ENCODE measurements around the gene PDE4D.
A peak's percentile ranks its signal among the peaks of the same experiment; 100 is the strongest.
"Not testable (repeated sequence)": the region's sequence is repeated elsewhere in the genome, so short reads cannot be mapped to it uniquely, and the experiment has no call there.

Gene PDE4D

DNA sequence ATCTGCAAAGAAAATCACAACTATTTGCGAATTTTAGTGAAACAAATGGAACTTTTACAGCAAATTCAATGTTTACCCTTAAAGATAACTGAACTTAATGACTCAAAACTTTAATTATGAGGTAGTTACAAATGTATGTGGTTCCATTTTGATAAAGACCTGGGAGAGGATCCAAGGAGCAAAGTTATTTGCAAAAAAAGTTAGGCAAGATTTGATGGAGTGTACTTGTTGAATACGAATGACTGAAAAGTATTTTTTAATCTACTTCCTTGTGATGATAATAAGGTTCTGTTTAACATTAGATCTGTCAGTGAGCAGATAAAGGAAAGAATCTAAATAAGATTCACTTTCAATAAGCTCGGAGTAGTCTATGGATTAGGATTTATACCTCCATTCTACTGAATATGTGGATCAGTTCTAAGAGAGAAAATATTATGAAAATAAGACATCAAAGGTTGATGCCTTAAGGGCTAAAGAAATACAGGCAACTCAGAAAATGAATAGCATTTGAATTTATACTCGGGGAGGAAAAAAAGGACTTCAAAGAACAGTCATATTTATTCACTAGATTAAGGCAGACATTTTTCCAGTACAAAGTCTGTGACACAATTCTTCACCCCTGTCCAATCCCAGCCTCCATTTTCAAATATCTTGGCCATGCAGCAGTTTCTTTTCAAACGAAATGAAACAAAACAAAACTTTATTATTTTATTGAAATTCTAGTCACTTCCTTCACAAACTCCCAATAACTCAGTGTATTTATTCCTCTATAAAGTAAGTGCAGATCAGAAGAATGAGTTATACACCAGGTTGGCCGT is 199.8 kb downstream of the PDE4D start:
- DNase-seq, result no peak

DNA sequence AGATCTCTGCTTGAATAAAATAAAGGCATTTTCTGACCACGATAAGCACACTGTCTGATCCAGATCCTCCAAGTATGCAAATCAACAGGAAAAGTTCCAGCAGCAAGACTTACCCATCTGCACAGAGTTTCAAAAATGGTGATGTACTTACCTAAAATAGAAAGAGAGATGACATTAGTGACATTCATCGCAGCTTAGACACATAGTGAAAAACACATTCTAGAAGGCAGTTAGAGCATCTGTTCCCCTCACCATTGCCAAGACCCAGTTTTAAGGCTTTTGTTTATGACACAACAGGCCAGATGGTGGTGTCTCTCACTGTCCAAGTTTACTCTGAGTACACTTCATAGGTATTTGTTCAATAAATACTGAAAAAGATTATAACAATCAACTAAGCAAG is 207.7 kb downstream of the PDE4D start:
- no peak for DNase-seq

DNA sequence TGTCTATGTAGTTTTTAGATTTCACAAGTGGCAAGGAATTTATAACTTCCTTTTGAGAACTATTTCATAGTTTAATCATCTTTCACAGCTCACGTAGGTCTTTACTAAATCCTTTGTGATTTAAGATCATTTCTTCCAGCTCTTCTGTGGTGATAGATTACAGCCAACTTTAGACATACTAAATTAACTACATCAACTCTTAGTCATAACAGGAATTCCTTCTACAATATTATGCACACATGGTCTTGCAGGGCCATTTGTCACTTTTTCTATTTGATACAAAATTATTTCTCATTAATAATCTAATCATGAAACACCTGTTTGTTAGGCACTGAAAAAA is 208.4 kb downstream of the PDE4D start:
- DNase-seq, result no peak

DNA sequence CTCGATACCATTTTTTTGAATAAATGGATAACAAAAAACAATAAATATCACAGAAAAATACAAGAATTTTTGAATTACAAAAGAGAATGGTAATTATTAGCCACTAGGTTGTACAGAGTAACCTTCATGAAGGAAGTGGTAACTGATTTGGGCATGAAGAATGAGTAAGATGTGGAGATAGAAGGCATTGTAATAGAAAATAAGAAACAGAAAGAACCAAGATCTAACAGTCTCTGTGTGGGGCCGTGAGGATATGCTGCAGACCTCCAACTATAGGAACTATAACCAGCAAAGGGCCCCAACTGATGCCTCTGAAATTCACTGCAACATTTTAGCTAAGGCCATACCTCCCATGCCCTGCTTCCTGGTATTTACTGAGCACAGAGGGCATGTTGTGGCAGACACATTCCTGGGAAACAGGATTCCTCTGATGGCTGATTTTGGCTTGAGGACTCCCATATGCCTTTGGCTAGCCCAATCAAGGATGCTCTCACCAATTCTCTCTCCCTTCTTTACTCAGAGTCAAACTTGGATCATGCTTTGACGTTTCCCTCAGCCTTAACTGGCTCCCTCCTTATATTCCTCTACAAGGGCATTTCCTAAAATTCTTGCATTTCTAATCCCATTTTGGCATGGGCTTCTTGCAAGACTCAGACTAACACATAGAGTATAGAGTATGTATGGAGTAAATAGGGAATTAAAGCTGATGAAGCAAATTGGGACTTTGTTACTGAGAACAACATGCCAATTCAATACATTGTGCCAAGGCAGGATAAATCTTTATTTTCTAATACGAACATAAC is 208.9 kb downstream of the PDE4D start:
- no peak for DNase-seq

DNA sequence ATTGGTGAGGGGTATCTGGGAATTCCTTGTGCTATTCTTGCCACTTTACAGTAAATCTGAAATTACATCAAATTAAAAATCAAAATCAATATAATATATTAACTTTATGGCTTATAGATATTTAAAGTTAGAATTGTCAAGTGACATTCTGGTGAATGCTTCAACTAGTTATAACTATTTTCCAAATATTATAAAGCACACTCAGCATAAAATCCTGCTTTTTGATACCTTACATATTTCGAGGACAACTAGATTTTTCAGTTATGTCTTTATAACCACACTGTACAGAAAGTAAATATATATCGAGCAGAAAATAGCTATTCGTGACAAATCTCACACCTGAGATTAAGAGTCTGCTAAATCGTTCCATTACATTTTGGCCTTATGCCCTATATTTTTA is 210.2 kb downstream of the PDE4D start:
- no peak for DNase-seq

DNA sequence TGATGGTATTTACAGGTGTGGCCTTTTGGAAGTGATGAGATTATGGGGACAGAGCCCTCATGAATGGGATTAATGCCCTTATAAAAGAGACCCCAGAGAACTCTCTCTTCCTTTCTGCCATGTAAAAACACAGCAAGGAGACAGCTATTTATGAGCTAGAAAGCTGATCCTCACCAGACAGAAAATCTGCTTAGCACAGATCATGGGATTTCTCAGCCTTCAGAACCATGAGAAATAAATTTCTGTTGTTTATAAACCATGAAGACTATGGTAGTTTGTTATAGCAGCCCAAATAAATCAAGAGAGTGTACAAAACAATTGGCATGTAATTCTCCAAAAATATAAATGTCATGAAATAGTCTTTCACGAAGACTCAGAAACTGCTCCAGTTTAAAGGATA is 211.0 kb downstream of the PDE4D start:
- no peak for DNase-seq

DNA sequence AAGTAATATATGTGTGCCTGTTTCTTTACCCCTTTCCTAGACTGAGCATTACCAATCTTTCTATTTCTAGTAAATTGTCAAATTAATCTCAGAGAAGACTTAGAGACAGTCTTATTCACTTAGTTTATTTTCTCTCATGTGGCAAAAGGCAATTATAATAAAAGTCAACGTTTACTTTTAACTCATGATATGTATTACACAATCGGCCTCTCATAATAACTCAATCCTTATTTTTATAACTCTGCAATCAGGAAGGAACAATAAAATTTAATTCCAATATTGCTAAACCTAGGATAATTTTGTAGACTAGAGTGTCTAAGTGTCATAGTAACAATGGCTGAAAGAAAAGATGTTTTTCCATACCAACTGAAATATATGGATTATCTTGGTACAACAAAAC is 214.6 kb downstream of the PDE4D start:
- DNase-seq, result no peak

DNA sequence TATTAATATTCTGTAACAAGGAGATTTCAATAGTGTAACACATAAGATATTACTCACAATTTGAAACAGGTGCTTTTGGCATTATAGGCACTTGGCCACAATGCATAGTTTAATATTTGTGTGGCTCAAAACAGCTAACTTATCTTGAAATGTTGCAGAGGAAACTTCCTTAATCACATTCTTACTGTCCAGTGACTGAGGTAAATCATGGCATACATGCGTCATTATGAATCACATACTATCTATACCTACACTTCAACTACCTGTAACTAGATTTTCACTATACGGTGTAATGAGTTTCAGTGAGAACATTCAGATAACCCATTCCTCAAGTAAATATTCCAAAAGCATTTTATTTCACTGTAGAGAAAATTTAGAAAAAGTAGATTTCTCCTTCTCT is 218.8 kb downstream of the PDE4D start:
- DNase-seq, result no peak

DNA sequence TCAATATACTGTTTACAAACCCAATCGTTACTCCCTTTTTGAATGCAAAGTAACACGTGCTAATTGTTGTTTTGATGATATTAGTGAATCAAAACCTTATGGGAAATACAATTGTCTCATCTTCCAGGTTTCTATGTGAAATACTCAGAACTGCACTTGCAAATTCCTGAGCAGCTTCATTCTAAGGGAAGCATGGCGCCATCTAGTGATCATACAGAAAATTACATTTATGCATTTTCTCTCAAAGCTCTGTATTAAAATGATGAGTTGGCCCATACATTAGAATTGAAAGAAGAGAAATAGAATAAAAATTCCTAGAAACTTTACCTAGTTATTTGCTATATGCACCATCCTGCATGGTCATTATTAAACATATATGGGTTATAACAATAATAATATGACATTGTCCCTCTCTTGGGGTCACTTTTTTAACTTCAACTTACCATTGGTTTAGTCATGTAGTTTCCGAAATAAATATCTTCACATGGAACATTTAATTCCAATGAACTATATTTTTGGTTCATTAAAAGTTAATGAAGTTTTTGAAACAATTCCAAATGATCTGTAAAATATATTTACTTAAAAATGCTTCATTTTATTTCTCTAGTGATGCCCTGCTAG is 220.0 kb downstream of the PDE4D start:
- DNase-seq, result peak; percentile 50

DNA sequence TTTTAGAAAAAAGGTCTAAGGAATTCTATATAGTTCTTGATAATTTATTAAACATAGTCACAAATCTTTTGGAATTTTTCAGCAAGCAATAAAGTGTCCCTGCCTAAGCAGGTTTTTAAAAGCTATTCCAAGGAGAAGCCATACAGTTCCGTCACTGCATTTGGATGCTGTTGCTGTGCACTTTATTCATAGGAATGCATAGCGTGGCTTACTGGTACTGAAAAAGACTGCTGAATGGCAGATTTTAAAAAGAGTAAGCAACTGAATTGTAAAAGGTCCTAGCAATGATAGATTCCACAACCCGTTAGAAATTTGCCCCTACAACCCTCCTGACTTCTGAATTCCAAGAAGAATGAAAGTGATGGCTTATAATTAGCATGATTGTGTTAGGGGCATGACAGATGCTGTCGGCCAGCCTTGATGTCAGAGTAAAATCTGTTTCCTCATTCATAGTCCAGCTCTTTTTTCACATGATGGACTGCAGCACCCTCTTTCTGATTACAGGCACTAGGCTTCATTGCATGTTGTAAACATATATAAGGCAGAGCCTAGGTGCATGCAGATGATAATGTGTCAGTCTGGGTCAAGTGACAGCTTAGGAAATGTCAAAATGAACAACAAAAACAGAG is 227.0 kb downstream of the PDE4D start:
- DNase-seq, result no peak

DNA sequence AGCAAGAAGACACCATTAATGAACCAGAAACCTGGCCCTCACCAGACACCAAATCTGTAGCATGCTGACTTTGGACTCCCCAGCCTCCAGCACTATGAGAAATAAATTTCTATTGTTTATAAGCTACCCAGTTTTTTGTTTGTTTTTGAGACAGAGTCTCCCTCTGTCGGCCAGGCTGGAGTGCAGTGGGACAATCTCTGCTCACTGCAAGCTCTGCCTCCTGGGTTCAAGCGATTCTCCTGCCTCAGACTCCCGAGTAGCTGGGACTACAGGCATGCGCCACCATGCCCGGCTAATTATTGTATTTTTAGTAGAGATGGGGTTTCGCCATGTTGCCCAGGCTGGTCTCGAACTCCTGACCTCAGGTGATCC is 227.7 kb downstream of the PDE4D start:
- DNase-seq, result not testable (repeated sequence)

DNA sequence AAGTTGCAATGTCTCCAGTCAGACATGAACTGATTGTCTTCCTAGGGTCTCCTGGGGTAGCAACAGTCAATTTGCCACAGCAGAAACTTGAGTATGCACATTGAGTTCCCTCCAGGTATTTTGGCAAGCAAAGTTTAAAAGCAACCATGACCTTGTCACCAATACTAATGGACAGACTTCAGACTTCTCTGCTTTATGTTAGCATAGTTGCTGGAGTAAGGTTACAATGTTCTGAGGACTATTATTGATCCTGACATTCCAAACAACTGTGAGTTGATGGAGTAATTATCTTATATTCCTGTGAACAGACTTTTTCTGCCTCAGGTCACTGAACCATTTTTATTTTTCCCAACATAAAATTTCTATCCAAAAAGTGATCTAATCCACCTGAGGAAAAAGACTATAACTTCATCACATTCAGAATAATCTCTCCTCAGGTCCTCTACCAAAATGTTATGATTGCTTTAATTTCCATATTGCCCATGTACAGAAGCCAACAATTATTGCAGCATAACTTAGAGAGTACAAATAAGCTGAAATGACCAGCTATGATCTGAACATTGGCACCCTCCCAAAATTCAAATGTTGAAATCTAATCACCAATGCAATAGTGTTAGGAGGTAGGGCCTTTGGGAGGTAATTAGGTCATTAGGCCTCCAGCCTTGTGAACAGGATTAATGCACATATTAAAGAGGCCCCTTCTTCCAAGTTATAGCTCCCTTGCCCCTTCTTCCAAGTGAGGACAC is 228.3 kb downstream of the PDE4D start:
- no peak for DNase-seq

DNA sequence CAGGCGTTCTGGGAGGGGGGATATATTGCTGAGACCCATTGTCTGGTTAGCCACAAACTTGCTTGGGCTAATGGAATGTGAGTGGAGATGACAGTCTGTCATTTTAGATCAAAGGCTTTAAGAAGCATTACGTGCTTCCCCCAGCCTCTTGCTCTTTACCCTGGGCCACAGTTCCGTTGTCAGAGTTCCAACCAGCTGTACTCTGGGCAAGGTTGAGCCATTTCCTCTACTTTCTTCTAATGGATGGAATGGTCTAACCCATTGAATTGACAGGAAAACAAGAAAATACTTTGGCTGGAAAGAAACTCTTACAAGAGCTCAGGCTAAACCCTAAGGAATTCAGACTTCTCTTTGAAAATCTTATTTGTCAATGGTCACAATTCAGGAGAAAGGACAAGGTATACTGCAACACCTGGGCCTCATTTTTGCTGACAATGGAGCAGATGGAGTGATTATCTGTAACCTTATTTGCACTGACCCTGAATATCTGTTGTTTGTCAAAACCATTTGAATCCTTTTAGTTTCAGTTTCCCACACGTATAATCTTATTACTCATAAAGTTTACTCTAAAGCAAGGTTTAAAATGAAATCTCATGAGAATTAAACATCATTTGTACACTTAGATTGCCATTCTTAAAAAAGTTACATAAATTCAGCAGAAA is 231.4 kb downstream of the PDE4D start:
- DNase-seq, result no peak

DNA sequence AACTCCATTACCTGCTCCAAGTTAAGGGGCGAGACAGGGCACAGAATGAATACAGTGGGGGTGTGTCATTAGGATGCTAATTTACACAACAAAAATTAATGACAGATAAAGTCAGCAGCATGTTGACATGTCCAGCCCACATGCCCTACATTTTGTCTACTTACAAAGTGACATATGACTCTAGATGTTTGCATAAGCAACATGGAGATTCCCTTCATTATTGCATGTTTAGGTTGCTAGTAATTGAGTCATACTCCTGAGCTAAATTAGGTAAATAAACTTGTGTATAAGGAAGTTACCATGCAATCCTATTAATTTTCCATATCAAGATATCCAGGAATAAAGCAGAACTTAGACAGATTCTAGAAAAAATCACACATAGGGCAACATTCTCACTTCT is 232.2 kb downstream of the PDE4D start:
- DNase-seq, result no peak

DNA sequence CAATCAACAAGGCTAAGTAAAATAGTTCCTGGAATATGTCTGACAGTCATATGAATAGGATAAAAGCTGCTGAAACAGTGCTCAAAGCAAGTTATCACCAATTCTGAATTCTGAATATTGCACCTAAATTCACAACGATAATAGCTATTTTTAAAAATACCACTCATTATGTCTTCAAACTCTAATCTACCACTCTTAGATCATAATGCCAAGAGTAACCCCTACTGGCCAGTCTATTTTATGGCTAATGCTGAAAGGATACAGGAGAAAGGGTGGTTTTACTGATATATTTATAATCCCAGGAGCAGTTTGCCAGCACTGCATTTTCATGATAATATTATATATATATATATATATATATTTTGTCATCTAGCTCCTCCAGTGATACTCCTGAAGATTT is 232.8 kb downstream of the PDE4D start:
- no peak for DNase-seq

DNA sequence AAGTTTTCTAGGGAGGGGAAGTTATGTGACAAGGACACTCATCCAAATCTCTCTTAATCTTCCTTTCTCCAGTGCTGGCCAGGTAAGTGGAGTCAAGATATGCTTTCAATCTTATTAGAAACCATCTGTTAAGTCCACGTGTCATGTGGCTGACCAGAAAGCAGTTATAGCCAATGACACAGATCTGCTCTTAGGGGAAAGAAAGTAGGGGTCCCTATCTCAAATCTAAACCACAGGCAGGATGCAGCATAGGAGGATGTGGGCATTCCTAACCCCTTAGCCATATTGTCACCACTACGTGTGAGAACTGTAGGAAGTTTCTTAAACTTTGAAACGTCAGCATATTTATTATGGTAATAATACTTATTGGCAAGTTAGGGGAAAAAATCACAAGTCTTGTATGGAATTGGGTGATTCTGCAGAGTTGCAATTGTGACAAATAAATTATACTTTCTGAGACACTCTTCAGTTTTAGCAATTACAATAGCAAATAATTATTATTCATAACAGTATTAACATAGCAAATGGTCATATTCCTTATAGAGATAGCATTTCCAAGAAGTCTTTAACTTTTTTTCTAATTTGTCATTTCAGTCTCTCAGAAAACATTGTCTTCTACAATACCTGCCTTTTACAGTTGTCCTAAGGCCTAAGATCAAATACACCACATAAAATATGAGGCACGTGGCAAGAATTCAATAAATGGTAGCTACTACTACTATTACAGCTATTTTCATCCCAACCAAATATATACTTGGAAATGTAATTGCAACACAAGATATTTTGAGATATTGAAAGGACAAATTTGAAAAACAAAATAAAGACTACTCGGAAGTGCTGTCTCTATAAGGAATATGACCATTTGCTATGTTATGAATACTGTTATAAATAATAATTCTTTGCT is 236.9 kb downstream of the PDE4D start:
- DNase-seq, result no peak

DNA sequence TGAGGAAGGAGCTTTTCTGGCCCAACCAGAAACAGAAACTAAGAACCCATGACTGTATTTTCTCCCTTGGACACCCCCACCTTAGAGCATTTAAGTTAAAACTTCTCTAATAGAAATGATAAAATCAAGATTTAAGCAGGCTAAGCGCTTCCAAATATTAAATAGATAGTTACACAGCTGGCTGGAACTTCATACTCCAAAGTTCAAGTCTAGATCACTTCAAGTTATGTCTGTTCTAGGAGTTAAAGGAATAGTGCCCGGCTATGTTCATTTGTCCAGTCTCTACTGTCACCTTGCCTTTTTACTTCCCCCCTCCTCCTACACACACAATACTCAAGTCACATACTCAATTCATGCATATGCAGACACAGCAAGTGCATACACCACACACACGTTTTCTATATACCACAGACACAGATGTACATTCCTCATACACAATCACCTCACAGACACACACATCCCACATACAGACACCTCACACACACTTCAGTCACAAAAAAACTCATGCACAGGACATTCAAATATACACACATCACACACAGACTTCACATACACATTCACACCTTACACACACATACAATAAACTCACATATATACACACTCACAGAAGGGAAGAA is 237.7 kb downstream of the PDE4D start:
- DNase-seq, result no peak

DNA sequence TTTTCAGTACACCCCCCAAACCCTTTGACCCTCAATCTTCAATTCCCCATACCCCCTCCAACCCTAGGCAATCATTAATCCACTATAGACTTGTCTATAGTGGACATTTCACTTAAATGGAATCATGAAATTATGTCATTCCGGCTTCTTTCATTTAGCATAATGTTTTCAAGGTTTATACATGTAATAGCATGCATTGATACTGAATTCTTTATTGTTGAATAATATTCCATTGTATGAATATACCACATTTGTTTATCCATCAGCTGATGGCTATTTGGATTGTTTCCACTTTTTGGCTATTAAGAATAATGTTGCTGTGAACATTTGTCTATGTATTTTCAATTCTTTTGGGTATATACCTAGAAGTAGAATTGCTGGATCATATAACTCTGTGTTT is 238.8 kb downstream of the PDE4D start:
- no peak for DNase-seq

DNA sequence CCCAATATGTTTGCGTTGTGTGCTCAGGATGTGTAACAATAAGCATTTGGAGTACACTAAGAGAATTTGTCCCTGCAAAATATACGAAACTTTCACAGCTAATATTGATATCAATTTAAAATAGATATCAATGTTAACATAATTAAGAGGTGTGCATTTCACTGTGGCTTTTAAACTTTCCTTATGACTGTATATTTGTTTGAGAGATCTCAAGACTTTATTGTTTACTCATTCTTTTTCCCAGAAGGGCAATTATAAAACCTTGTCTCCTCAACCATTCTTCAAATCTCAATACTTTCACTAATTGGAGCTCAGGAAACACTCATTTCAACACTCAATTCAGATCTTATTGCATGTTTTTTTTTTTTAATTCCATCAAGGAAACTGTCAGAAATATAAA is 241.1 kb downstream of the PDE4D start:
- no peak for DNase-seq

Measured in CD4-positive, alpha-beta T cell treated with Interleukin-4 for 4 hours (primary cell).